Stimulated activated CD8-positive, alpha-beta memory T cell treated with anti-CD3 and anti-CD28 coated beads, Interleukin-12 subunit alpha, Interleukin-12 subunit beta, amount 100 ng/mL, for 24 hours (primary cell): ENCODE data around the gene ROBO1.

ENCODE experiments used
- DNase-seq: peaks from one replicate; pipeline ENCODE4 v3.0.0-alpha.2; 2020; ENCODE audit errors: extremely low read depth

The ROBO1 gene

DNA sequence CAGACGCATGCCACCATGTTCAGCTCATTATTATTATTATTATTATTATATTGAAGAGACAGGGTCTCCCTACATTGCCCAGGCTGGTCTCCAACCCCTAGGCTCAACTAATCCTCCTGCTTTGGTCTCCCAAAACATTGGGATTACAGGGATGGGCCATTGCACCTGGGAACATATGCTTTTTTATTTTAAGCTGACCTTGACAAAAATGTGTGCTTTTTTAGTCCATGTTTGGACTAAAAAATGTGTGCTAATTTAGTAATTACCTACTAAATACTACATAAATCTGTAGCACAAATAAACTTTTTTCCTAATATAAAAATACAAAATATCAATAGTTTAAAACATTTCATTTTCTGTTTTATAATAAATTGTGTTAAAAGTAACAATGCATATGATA lies 693.2 kb downstream of the ROBO1 start:
- DNase-seq: no peak

- DNase-seq: no peak
These were observed 700.1 kb downstream of the ROBO1 start for GRCh38 chr3:79067734-79068133.

GRCh38 chr3:79066481-79066880 lies 701.3 kb downstream of the ROBO1 start:
- no peak for DNase-seq

DNA sequence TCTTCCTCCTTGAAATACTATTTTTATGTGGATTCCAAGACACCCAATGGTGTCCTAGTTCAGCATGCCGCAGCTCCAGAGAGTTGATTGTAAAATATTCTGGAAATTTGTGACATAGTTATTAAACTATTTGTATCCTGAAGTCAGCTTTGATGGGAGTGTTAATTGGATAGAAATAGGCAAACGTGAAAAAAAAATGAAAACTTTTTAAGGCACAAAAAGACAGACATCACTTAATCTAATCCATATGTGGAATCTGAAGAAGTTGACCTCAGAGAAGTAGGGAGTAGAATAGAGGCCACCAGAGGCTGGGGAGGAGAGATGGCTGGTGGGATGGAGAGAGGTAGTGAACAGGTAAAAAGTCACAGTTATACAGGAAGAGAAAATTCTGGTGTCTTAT lies 704.2 kb downstream of the ROBO1 start:
- DNase-seq: no peak

DNA sequence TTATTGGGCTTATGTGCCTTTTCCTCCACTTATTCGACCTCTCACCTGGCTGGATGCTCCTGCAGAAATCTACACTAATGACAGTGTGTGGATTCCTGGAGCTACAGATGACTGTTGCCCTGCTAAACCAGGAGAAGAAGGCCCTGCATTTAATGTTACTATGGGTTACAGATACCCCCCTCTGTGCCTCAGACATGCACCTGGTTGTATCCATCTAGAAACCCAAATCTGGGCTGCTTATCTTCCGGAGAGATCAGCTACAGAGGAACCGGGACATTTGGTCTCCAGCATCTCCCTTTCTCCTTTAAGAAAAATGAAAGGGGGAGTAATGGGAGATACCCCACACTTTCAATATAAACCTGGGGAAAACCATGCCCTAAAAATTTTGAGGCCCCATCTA lies 710.0 kb downstream of the ROBO1 start:
- DNase-seq: no peak

DNA sequence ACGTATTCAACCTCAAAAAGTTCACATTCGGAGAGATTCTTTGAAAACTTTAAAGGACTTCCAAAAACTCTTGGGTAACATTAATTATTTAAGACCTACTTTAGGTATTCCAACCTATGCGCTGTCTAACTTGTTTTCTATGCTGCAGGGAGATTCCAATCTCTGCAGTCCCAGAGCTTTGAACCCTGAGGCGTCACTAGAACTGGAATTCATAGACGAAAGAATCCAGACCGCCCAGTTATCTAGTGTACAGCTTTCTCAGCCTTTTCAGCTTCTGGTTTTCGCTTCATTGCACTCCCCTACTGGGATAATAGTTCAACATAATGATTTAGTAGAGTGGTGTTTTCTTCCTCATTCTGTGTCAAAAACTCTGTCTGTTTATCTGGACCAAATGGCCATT lies 711.3 kb downstream of the ROBO1 start:
- no peak for DNase-seq

DNA sequence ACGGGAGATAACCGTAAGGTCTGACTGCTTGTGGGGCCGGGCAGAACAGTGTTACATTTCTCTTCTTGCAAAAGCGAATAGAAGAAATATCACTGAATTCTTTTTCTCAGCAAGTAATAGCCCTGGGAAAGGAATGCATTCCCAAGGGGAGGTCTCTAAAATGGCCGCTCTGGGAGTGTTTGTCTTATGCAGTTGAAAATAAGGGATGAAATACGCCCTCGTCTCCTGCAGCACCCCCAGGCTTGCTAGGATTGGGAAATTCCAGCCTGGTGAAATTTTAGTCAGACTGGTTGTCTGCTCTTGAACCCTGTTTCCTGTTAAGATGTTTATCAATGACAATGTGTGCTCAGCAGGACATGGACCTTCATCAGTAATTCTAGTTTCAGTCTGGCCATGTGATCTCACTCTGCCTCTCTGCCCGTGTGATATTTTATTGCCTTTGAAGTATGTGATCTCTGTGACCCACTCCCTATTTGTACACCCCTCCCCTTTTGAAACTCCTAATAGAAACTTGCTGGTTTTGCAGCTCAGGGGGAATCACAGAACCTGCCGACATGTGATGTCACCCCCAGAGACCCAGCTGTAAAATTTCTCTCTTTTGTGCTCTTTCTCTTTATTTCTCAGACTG lies 715.6 kb downstream of the ROBO1 start:
- no peak for DNase-seq

DNA sequence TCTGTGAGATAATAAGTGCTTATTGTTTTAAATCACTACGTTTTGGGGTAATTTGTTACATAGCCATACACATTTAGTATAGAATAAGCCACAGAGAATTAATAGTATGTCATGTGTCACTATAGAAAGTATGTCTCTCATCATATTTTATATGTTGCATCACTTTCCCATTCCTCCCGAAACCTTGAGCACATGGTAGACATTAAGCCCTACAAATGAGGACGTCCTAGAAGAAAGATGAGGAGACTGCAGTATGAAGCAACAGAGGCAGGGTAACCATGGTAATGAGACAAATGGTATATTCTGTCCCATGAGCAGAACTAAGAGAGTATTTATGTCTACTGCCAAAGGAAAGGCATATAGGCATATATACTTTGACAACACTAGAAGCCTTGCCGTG lies 720.2 kb downstream of the ROBO1 start:
- DNase-seq: no peak

- no peak for DNase-seq
These were observed 726.2 kb downstream of the ROBO1 start for GRCh38 chr3:79041621-79042020.

DNA sequence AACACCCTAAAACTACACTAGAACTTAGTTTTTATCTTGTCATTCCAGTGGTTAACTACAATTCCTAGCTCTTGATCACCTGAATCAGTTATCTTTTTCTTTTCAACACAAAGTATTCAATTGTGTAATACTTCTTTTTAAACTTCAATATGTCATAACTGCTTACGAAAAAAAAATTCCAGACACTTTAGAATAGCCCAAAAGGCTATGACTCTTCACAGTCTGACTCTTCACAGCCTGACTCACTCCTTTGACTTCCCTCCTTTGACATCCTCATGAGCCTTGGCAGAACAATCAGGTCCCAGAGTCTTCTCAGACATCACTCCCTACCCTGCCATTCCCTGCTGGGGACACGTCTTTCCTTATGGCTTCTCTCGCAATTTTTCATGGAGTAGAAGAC lies 727.1 kb downstream of the ROBO1 start:
- no peak for DNase-seq

GRCh38 chr3:79040091-79040490 lies 727.7 kb downstream of the ROBO1 start:
- no peak for DNase-seq

DNA sequence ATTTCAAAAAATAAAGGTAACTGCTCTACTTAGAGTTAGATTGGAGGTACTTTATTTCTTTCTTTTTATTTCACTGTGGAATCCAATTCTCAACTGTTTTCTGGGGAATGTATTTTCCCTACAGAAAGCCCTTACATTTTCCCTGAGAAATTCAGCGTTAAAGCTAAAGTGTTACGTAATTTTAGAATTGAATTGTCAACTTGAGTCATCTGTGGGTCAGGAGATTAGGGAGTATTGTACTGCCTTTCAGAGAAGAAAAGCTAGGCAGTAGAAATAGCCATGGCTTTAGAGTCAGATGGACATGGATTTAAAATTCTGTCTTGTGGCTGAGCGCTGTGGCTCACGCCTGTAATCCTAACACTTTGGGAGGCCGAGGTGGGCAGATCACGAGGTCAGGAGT lies 728.6 kb downstream of the ROBO1 start:
- DNase-seq: no peak

GRCh38 chr3:79038636-79039035 lies 729.2 kb downstream of the ROBO1 start:
- no peak for DNase-seq

GRCh38 chr3:79038057-79038456 lies 729.7 kb downstream of the ROBO1 start:
- no peak for DNase-seq

- DNase-seq: no peak
These were observed 735.0 kb downstream of the ROBO1 start for GRCh38 chr3:79032686-79033318.

DNA sequence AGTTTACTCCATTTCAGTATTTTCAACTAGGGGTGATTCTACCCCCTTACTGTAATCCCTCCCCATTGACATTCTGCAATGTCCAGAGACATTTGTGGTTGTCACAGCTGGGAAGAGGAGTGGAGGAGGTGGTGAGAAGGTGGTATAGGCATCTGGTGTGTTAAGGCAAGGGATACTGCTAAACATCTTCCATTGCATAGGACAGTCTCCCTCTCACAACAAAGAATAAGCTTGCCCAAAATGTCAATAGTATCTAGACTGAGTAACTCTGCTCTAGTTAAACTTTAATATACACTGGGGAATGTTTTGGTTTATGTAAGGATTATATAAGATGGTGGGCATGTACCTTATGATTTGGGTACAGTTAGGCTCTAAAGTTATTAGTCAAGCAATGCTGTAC lies 737.6 kb downstream of the ROBO1 start:
- DNase-seq: no peak

DNA sequence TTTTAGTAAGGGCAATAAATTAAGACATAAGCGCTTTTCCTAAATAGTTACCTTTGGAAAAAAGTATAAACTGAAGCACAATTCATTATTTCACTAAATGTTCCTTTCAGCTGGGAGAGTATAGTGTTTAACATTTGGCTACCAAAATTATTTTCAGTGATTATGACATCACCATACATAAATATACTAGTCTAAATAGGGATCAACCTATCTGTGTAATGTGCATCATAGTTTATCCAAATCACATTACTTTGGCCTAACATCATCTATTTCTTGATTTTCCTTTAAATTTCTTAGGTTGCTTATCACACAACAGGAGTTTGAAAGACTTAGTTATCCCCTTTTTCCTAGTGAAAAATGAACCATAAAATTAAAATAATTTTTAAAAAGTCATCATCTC lies 738.9 kb downstream of the ROBO1 start:
- DNase-seq: no peak

DNA sequence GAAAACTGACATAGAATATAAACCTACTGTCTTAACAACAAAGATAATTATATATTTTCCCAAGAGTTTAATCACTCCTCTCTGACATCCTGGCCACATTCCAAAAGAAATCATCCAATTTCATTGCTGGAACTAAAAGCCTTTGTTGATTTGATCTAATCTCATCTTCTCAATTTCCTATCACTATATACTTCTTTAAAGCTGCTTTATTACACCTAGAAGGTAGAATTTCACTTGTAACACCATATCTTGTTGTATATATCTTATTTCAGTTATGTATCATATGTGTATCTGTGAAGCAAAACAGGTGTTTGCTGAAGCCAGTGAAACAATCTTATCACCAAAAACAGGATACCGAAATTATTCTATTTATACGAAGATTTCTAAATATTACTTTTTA lies 740.2 kb downstream of the ROBO1 start:
- no peak for DNase-seq

GRCh38 chr3:79019924-79020173 lies 747.9 kb downstream of the ROBO1 start:
- no peak for DNase-seq

DNA sequence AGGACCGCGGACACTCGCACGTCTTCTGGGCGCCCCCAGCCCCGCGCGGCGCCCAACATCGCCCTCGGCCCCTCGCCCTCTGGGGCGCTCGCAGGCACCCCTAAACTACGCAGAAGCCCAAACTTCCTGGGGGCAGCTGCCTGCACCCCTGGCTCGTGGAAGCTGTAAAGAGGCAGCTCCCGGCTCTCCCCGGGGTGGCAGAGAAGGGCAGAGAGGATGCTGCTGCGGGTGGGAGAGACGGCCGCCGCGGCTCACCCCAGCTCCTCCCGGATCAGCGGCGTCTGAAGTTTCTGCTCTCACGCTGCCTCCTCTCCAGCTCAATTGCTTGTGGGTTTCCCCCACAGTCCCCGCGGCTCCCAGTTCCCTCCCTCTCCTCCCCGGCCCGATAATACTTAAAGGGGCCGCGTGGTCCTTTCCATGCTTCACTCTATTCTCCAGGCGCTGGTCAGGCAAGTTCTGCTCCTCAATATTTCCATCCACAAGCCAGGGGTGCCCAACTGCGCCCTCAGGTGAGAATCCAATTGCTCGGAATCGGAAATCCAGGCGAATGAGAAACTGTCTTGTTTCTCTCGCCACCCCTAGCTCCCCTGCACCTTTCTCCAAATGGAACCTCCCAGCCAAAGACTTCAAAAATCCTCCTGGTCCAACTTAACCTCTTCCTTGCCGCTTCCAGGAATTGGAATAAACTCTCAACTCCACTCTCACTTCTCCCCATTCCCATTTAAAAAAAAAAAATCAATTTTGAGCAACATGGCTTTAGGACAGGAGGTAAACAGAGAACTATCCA lies 748.5 kb downstream of the ROBO1 start:
- no peak for DNase-seq

- DNase-seq: no peak
These were observed 749.1 kb downstream of the ROBO1 start for GRCh38 chr3:79018671-79019136.

DNA sequence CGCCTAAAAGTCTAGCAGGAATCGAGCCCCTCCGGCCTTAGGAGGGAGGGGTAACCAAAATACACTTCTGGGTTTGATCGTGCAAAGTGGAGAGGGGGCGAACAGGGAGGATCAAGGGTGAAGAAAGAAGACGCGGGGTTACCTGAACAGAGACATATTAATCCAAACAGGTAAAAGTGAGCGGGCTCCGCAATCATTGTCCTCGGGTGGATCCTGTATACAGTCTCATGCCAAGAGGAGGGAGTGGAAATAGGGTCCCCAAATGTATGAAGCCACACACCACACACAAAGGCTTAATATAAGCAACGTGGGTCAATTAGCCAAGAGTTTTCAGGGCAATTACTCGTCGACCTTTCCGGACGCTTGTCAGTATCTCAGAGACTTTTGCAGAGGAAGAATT lies 749.5 kb downstream of the ROBO1 start:
- DNase-seq: no peak

- no peak for DNase-seq
These were observed 751.0 kb downstream of the ROBO1 start for GRCh38 chr3:79016587-79017376.
